HepG2 (cell line): Measurements from ENCODE around the gene CD40. TPM values are rescaled to one million over a fixed set of nuclear protein-coding genes. Genes with fewer than 3 reads are reported as not detected.

Source experiments
- ARNT ChIP-seq: fragments of 450-650 bp; IDR thresholded peaks from 2 replicates; pipeline ENCODE4 v1.6.1; 2017
- ASH2L ChIP-seq: fragments of 300-600, 200-600 bp; sonication (generic); IDR thresholded peaks from 2 replicates; pipeline ENCODE4 v1.7.0; 2017; ENCODE audit warnings: low read depth, mild to moderate bottlenecking, moderate library complexity, mixed read lengths, low read length; ENCODE audit not compliant: insufficient read length
- DR1 ChIP-seq: sonication (generic); formaldehyde crosslinking; IDR thresholded peaks from 2 replicates; pipeline ENCODE4 v1.8.0; 2021; ENCODE audit warnings: mild to moderate bottlenecking, missing genetic modification reagents, inconsistent platforms
- DZIP1 ChIP-seq: sonication (generic); formaldehyde crosslinking; IDR thresholded peaks from 2 replicates; pipeline ENCODE4 v1.5.0; 2020; ENCODE audit warnings: mild to moderate bottlenecking, missing genetic modification reagents
- ETV5 ChIP-seq: IDR thresholded peaks from 2 replicates; pipeline ENCODE4 v1.6.1; 2018; ENCODE audit warnings: missing biosample characterization, missing genetic modification reagents, inconsistent platforms, borderline replicate concordance
- KDM4B ChIP-seq: sonication (generic); formaldehyde crosslinking; IDR thresholded peaks from 2 replicates; pipeline ENCODE4 v1.4.0; 2020; ENCODE audit warnings: missing genetic modification reagents
- NR2F2 ChIP-seq: IDR thresholded peaks from 2 replicates; pipeline ENCODE4 v1.6.1; 2012; ENCODE audit warnings: low read depth, inconsistent platforms, borderline replicate concordance
- SAP130 ChIP-seq: IDR thresholded peaks from 2 replicates; pipeline ENCODE4 v1.6.1; 2016; ENCODE audit warnings: low read depth
- SRSF1 ChIP-seq: fragments of 200-400 bp; formaldehyde crosslinking; optimal IDR thresholded peaks from 2 replicates; pipeline ENCODE3; 2017; ENCODE audit warnings: mild to moderate bottlenecking, low read depth, low read length, moderate library complexity
- TRIM24 ChIP-seq: sonication (generic); formaldehyde crosslinking; IDR thresholded peaks from 2 replicates; pipeline ENCODE4 v1.8.0; 2022; ENCODE audit warnings: mild to moderate bottlenecking, missing genetic modification reagents
- YEATS2 ChIP-seq: sonication (generic); formaldehyde crosslinking; IDR thresholded peaks from 2 replicates; pipeline ENCODE4 v1.4.0; 2020; ENCODE audit warnings: missing genetic modification reagents, borderline replicate concordance
- YEATS4 ChIP-seq: sonication (generic); formaldehyde crosslinking; IDR thresholded peaks from 2 replicates; pipeline ENCODE4 v1.4.0; 2020; ENCODE audit warnings: missing genetic modification reagents, borderline replicate concordance
- ZBTB14 ChIP-seq: sonication (generic); formaldehyde crosslinking; IDR thresholded peaks from 2 replicates; pipeline ENCODE4 v1.4.0; 2020; ENCODE audit warnings: missing genetic modification reagents
- ZNF331 ChIP-seq: sonication (generic); formaldehyde crosslinking; IDR thresholded peaks from 2 replicates; pipeline ENCODE4 v1.4.0; 2020; ENCODE audit warnings: missing genetic modification reagents
- ZNF598 ChIP-seq: sonication (generic); formaldehyde crosslinking; IDR thresholded peaks from 2 replicates; pipeline ENCODE4 v1.5.1; 2020; ENCODE audit warnings: mild to moderate bottlenecking, missing genetic modification reagents, borderline replicate concordance
- ZNF615 ChIP-seq: sonication (generic); formaldehyde crosslinking; IDR thresholded peaks from 2 replicates; pipeline ENCODE4 v1.5.0; 2020; ENCODE audit warnings: mild to moderate bottlenecking, missing genetic modification reagents, borderline replicate concordance
- ZNF646 ChIP-seq: sonication (generic); formaldehyde crosslinking; IDR thresholded peaks from 2 replicates; pipeline ENCODE4 v1.9.0; 2021; ENCODE audit warnings: mild to moderate bottlenecking, missing genetic modification reagents
- ZNF761 ChIP-seq: sonication (generic); formaldehyde crosslinking; conservative IDR thresholded peaks from 2 replicates; pipeline ENCODE4 v1.4.0; 2020; ENCODE audit warnings: mild to moderate bottlenecking, missing genetic modification reagents
- ZUFSP ChIP-seq: sonication (generic); formaldehyde crosslinking; IDR thresholded peaks from 2 replicates; pipeline ENCODE4 v1.9.0; 2021; ENCODE audit warnings: missing genetic modification reagents, mild to moderate bottlenecking, borderline replicate concordance
- polyA plus RNA-seq, 8 experiments: library from polyadenylated mRNA; depleted of rRNA in 3 of 8; stranded (reverse) in 7 of 8; unstranded in 1 of 8; fragments of >200 nt; fragmentation: Illumina TruSeq in 4 of 8; extraction: Trizol in 4 of 8; gene quantifications; 2 replicates each; pipeline versions ENCODE4 v1.2.1 to v1.2.3, GENCODE V29; 2011 to 2016; ENCODE audit warnings: low read depth in 4 of 8, missing spikeins in 1 of 8, mixed read lengths in 1 of 8; ENCODE audit not compliant: insufficient read depth in 1 of 8
- total RNA-seq, 5 experiments: library from RNA; depleted of rRNA; stranded (reverse); fragments of >200 nt; fragmentation: Illumina TruSeq; extraction: Trizol; gene quantifications; 2 replicates each; pipeline ENCODE4 v1.2.3, GENCODE V29; 2016; ENCODE audit warnings: low read depth in 1 of 5

The CD40 gene
- total and polyA plus RNA-seq, 2 of the 13 experiments (the other 11 are each of a cell fraction or from before 2014, with no cell fraction given): 4.6 to 13.4 TPM

- no peak for TF ChIP-seq SRSF1
- TF ChIP-seq DR1 (CRISPR knock-in tag): no peak
- TF ChIP-seq ZBTB14 (CRISPR knock-in tag): no peak
- no peak; the same call in 1 of the 2 replicates for TF ChIP-seq KDM4B (CRISPR knock-in tag)
- TF ChIP-seq ZNF331 (CRISPR knock-in tag): no peak
- TF ChIP-seq ZNF598 (CRISPR knock-in tag): no peak
- TF ChIP-seq ASH2L: no peak
- no peak for TF ChIP-seq NR2F2
- no peak for TF ChIP-seq TRIM24 (CRISPR knock-in tag)
- TF ChIP-seq ZNF761 (CRISPR knock-in tag): no peak
- no peak for TF ChIP-seq YEATS2
- no peak for TF ChIP-seq ETV5
- TF ChIP-seq ZUFSP (CRISPR knock-in tag): no peak
- no peak for TF ChIP-seq ARNT
- TF ChIP-seq ZNF615 (CRISPR knock-in tag): no peak
- TF ChIP-seq YEATS4 (CRISPR knock-in tag): no peak
- TF ChIP-seq ZNF646: no peak
- TF ChIP-seq DZIP1 (CRISPR knock-in tag): no peak
- TF ChIP-seq SAP130 (CRISPR knock-in tag): no peak
Measured at GRCh38 chr20:46132705-46133120, 14.6 kb downstream of the CD40 start (continued).
